Kidney (tissue), 22 donors: Measurements from ENCODE around the gene VANGL1. TPM values are rescaled to one million over a fixed set of nuclear protein-coding genes. Genes with fewer than 3 reads are reported as not detected.

ENCODE experiments used
- DNase-seq, 5 donors: peaks; one replicate each; pipeline ENCODE4 v3.0.0-alpha.2; 2013 to 2020
- FAIRE-seq: peaks from 2 replicates; lab custom pipeline; 2012; peaks lifted over from hg19 to GRCh38; lab: Jason Lieb, UNC
- H3K27ac ChIP-seq, 2 donors: one replicate each; pipeline ENCODE4 v1.7.0; 2013; ENCODE audit warnings: low read depth in 2 of 2, low read length in 2 of 2, inconsistent platforms in 1 of 2
- H3K27me3 ChIP-seq: one replicate; pipeline ENCODE4 v1.7.1; 2013; ENCODE audit warnings: low read length, inconsistent platforms; ENCODE audit not compliant: control insufficient read depth, insufficient read depth
- H3K36me3 ChIP-seq, 3 donors: one replicate each; pipeline versions ENCODE4 v1.7.0 to v1.7.1; 2013; ENCODE audit warnings: low read length in 3 of 3, control low read depth in 1 of 3, inconsistent platforms in 1 of 3; ENCODE audit not compliant: insufficient read depth in 3 of 3, control insufficient read depth in 2 of 3
- H3K4me1 ChIP-seq, 3 donors: one replicate each; pipeline versions ENCODE4 v1.7.0 to v1.7.1; 2013; ENCODE audit warnings: low read length in 3 of 3, inconsistent platforms in 1 of 3, low read depth in 1 of 3; ENCODE audit not compliant: control insufficient read depth in 2 of 3, insufficient read depth in 2 of 3
- H3K4me3 ChIP-seq, 3 donors: one replicate each; pipeline versions ENCODE4 v1.7.0 to v1.8.1; 2013; ENCODE audit warnings: low read length in 3 of 3, control low read depth in 1 of 3, inconsistent platforms in 1 of 3
- H3K9ac ChIP-seq, 3 donors: one replicate each; pipeline versions ENCODE4 v1.7.0 to v1.7.1; 2013; ENCODE audit warnings: low read length in 3 of 3, control low read depth in 1 of 3, inconsistent platforms in 1 of 3
- H3K9me3 ChIP-seq, 3 donors: one replicate each; pipeline versions ENCODE4 v1.7.0 to v1.7.1; 2013; ENCODE audit warnings: low read length in 3 of 3, control low read depth in 1 of 3, inconsistent platforms in 1 of 3; ENCODE audit not compliant: control insufficient read depth in 2 of 3, insufficient read depth in 1 of 3
- CTCF ChIP-seq: IDR thresholded peaks from 3 replicates; pipeline ENCODE4 v1.5.1; 2012; ENCODE audit warnings: mild to moderate bottlenecking, moderate library complexity, borderline replicate concordance; ENCODE audit not compliant: insufficient read depth; ENCODE audit errors: extremely low read depth
- intact Hi-C: fragments of 100-400 bp; cut with DNase I; formaldehyde crosslinking; loops from one replicate; pipeline ENCODE4 v1.11.1; 2022
- long read RNA-seq, 10 donors: library from polyadenylated mRNA in 1 of 10; unstranded in 1 of 10; transcript quantifications; one replicate each; pipeline ENCODE4 v2.0.0 and lab custom pipeline, GENCODE V29; 2021 to 2026
- polyA plus RNA-seq: library from polyadenylated mRNA; stranded (reverse); fragments of 350-450 nt; fragmentation: Illumina TruSeq; extraction: RNeasy Lipid Tissue Mini Kit (QIAGEN cat#74804); gene quantifications from one replicate; pipeline ENCODE4 v1.2.3, GENCODE V29; 2014; ENCODE audit warnings: low read depth, low replicate concordance; ENCODE audit not compliant: insufficient read depth
- total RNA-seq: library from RNA; stranded (reverse); fragmentation: NEBNext Ultra II Directional; extraction: Animal tissue kit (Norgen Biotek cat#: 25700); gene quantifications from one replicate; pipeline ENCODE4 v1.2.1, GENCODE V29; 2021
- donor health status: control.
- donor health status: control.
- donor health status: control.
- donor health status: control.
- donor health status: control.
- donor health status: DM: yes; HTN: yes; CAD: no.
- donor health status: Normal renal cell carcinoma (clear cell type).

Gene VANGL1
- total RNA-seq (12.3 TPM), polyA plus RNA-seq (2.7 TPM)
- long read RNA-seq, donor 1, full-length matches to known transcripts = 5 of 5 reads
- long read RNA-seq, donor 1, partial matches to known transcripts = 0 of 5 reads
- long read RNA-seq, donor 1, other reads (novel, unspliced or antisense) = 0 of 5 reads
- long read RNA-seq, donor 2, full-length matches to known transcripts = 4 of 4 reads
- long read RNA-seq, donor 2, partial matches to known transcripts = 0 of 4 reads
- long read RNA-seq, donor 2, other reads (novel, unspliced or antisense) = 0 of 4 reads
- long read RNA-seq, donor 3, full-length matches to known transcripts = 5 of 5 reads
- long read RNA-seq, donor 3, partial matches to known transcripts = 0 of 5 reads
- long read RNA-seq, donor 3, other reads (novel, unspliced or antisense) = 0 of 5 reads
- long read RNA-seq, donor 4, full-length matches to known transcripts = 3 of 3 reads
- long read RNA-seq, donor 4, partial matches to known transcripts = 0 of 3 reads
- long read RNA-seq, donor 4, other reads (novel, unspliced or antisense) = 0 of 3 reads
- long read RNA-seq, donor 5 = 0 reads
- long read RNA-seq, donor 6 = 0 reads
- long read RNA-seq, donor 7, full-length matches to known transcripts = 11 of 16 reads
- long read RNA-seq, donor 7, partial matches to known transcripts = 2 of 16 reads
- long read RNA-seq, donor 7, other reads (novel, unspliced or antisense) = 3 of 16 reads
- long read RNA-seq, donor 8, full-length matches to known transcripts = 2 of 2 reads
- long read RNA-seq, donor 8, partial matches to known transcripts = 0 of 2 reads
- long read RNA-seq, donor 8, other reads (novel, unspliced or antisense) = 0 of 2 reads
- long read RNA-seq, donor 9, full-length matches to known transcripts = 1 of 1 reads
- long read RNA-seq, donor 9, partial matches to known transcripts = 0 of 1 reads
- long read RNA-seq, donor 9, other reads (novel, unspliced or antisense) = 0 of 1 reads
- long read RNA-seq, donor 10, full-length matches to known transcripts = 2 of 2 reads
- long read RNA-seq, donor 10, partial matches to known transcripts = 0 of 2 reads
- long read RNA-seq, donor 10, other reads (novel, unspliced or antisense) = 0 of 2 reads

- Histone ChIP-seq H3K27ac (peak within 1 kb of the TSS in 1 of 2 donors; percentile 32), H3K4me1 (peaks cover 0 to 14% (median 4%) of the 10 kb centered on the region in 3 donors), H3K36me3 (no peaks in the 10 kb centered on the region), H3K9ac (peak within 1 kb of the TSS in 2 of 3 donors; percentile 0 to 54), H3K9me3 (no peaks in the 10 kb centered on the region), H3K4me3 (peak within 1 kb of the TSS; percentile 30 to 73 (median 69)), H3K27me3 (no peaks in the 10 kb centered on the region)
- intact Hi-C loops = no loop called here
- DNase-seq (peak; percentile 66 to 88 (median 70)), FAIRE-seq (no peak)
- TF ChIP-seq CTCF = no peak
These were observed at the start of gene VANGL1 for GRCh38 chr1:115641762-115642167. Gene VANGL1 (plus strand): TSS chr1:115641970. CDS start chr1:115651414, 9,444 bp downstream.

- intact Hi-C loops = no loop called here
- no peak overlapping the region for H3K9ac ChIP-seq
- H3K36me3 ChIP-seq = no peaks in the 10 kb centered on the region
- H3K9me3 ChIP-seq = peaks cover 0 to 8% (median 2%) of the 10 kb centered on the region in 3 donors
- H3K4me1 ChIP-seq = no peaks in the 10 kb centered on the region
- FAIRE-seq = no peak
- DNase-seq = no peak
- H3K27me3 ChIP-seq = no peaks in the 10 kb centered on the region
- H3K27ac ChIP-seq = no peak overlapping the region
- no peak overlapping the region for H3K4me3 ChIP-seq
- TF ChIP-seq CTCF = no peak
These were observed 49.5 kb upstream of the VANGL1 start for GRCh38 chr1:115592264-115592663.

GRCh38 chr1:115593365-115594259 lies 48.2 kb upstream of the VANGL1 start:
- FAIRE-seq = no peak
- Histone ChIP-seq H3K27me3 (no peaks in the 10 kb centered on the region), H3K36me3 (no peaks in the 10 kb centered on the region), H3K4me3 (no peak overlapping the region), H3K4me1 (no peaks in the 10 kb centered on the region), H3K9ac (no peak overlapping the region), H3K9me3 (peaks cover 0 to 5% (median 2%) of the 10 kb centered on the region in 3 donors), H3K27ac (no peak overlapping the region)
- TF ChIP-seq CTCF = no peak
- peak in 1 of 5 donors; percentile 22 for DNase-seq
- intact Hi-C loops = no loop called here
